Measurements from ENCODE around the gene GFM1.
A peak's percentile ranks its signal among the peaks of the same experiment; 100 is the strongest.

- TF ChIP-seq POLR2AphosphoS5 (IDR thresholded peaks at IDR 0.05) (peak in 1 of 2 donors; percentile 51), CTCF (IDR thresholded peaks at IDR 0.05) (no peak), EP300 (IDR thresholded peaks at IDR 0.05) (no peak)
Observed at GRCh38 chr3:158725348-158726011, 81.2 kb downstream of the GFM1 start.
